SW480 (cell line): ENCODE measurements around the gene CBLL1.

Experiments used
- DNase-seq: peaks from one replicate; pipeline ENCODE4 v3.0.0-alpha.2; 2016; ENCODE audit warnings: low spot score

The CBLL1 gene

GRCh38 chr7:107742678-107743566 is 1.0 kb upstream of the CBLL1 start:
- DNase-seq: peak; percentile 80

DNA sequence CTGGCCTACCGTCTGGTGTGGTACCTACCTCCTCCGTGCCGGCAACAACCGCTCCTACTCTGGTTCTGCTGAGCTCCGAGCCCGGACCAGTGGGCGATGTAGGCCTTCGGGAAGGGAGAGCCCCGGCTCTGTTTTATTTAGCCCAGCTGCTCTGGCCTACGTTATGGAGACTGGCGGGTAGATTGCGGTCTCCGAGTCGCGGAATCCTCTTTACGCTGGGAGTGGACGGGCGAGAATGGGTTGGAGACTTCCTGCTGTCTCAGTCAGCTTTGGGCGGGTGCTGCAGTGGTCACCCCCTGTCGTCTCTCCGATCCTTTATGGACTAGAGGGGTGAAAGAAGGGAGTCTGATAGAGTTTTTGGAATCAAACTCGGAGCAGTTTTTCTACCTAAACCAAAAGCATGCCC is 406 bp downstream of the CBLL1 start:
- DNase-seq: no peak

DNA sequence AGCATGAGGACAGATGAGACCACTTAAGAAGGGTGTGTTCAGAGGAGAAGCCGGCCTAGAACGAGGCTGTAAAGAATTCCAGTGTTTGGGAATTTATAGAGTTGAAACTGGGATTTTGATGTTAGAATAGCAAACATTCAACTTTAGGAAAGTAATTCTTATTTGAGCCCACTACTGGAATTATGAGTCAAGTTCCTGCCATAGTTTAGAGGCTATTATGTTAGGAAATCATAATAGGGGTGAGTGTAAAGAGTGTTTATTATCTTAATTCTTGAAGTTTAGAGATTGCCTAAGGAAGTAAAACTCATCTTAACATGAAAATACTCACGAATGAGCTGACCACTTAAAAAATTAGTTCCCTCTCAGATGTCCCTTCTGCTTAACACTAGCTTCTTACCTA is 2.1 kb downstream of the CBLL1 start:
- no peak for DNase-seq

- DNase-seq: no peak
Observed at GRCh38 chr7:107751113-107751512, 7.2 kb downstream of the CBLL1 start.

GRCh38 chr7:107754642-107755041 is 10.7 kb downstream of the CBLL1 start:
- no peak for DNase-seq

DNA sequence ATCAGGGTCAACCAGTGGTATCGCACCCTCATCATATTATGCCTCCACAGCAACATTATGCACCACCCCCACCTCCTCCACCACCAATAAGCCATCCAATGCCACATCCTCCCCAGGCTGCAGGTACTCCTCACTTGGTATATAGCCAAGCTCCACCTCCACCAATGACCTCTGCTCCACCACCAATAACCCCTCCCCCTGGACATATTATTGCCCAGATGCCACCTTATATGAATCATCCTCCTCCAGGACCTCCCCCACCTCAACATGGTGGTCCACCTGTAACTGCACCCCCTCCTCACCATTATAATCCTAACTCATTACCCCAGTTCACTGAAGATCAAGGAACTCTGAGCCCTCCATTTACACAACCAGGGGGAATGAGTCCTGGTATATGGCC is 14.7 kb downstream of the CBLL1 start:
- no peak for DNase-seq

DNA sequence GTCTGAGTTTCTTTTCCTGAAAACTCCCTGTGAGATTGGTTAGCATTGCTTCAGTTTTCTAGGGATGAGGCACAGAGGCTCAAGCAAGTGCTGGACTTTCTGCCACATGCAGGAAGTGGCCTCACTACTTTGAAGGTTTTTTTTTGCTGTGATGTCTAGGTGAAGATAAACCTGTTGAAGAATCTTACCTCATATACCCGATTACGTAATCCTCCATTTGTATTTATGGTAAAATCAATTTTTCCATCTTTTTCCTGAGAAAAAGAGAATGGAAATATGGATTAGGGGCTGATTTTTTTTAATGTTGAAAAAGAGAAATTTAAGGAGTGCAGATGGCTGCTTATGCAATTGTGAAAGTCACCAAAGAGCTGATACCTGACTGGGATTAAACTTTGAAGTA is 23.4 kb downstream of the CBLL1 start:
- DNase-seq: no peak

DNA sequence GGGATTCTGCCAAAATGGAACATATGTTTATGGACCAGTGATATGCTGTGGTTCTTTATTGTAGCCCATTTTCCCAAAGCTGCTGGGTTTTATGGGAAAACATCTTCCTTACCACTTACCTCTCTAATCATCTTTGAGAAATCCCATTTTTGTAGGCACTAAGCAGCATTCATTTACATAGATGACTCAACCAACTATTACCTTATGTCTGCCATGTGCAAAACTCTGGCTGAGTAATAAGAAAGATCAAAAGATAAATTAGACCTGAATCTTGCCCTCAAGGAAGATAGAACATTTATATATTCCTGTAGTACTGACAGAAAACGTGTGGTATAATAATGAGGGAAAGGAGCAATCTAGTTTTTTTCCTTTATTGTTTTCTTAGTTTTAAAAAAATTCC is 24.3 kb downstream of the CBLL1 start:
- DNase-seq: no peak

- DNase-seq: no peak
Observed at GRCh38 chr7:107773027-107773426, 29.1 kb downstream of the CBLL1 start.

DNA sequence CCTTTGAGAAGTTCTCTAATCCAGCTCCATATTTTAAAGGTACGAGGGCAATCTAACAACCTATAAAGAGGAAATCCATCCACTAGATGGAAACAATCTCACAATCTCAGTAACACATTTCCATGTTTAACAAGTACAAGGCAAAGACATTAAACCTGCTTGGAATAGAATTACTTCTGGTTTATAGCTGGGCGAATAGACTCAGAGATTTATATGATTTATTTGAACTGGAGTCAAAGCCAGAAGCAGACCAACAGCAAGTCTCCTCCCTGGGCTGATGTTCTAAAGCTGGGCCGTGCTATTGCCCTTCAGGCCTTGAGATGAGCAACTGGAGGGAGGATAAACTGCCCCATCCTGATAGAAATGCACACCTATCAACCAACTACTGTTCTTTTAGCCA is 33.8 kb downstream of the CBLL1 start:
- DNase-seq: no peak

DNA sequence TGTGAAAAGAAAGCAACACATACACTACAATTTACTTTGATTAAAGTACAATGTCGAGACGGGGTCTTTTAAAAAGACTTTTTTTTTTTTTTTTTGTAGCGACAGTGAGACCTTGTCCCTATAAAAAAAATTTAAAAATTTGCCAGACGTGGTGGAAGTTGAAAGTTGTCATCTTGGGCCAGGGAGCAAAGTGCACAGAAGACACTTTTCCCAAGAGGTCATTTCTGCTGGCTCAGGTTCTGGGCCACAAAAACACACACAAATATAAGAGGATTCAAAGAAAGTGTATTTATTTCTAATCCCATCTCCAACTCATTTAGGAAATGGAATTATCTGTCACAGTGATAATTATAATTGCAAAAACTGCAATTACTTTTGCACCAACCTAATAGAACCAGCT is 34.3 kb downstream of the CBLL1 start:
- DNase-seq: no peak

- DNase-seq: no peak
Observed at GRCh38 chr7:107779647-107780099, 35.7 kb downstream of the CBLL1 start.

- DNase-seq: no peak
Observed at GRCh38 chr7:107782374-107782773, 38.4 kb downstream of the CBLL1 start.

- DNase-seq: no peak
Observed at GRCh38 chr7:107783648-107784047, 39.7 kb downstream of the CBLL1 start.

DNA sequence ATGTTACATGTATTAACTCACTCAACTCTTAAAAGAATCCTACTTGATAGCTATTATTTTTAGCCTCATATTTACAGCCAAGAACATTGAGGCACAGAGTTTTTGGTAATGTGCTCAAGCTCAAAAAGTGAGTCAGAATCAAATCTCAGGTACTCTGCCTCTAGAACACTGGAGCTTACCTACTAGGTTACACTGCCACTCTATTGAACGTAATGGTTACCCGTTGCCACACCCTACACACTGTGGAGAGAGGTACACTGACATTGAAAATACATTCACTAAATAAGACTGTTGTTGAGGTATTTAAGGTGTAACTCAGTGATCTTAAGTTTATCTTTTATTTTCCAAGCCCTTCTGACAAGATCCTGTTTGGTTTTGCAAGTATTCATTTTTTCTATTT is 41.2 kb downstream of the CBLL1 start:
- no peak for DNase-seq

GRCh38 chr7:107785926-107786325 is 42.0 kb downstream of the CBLL1 start:
- DNase-seq: no peak

DNA sequence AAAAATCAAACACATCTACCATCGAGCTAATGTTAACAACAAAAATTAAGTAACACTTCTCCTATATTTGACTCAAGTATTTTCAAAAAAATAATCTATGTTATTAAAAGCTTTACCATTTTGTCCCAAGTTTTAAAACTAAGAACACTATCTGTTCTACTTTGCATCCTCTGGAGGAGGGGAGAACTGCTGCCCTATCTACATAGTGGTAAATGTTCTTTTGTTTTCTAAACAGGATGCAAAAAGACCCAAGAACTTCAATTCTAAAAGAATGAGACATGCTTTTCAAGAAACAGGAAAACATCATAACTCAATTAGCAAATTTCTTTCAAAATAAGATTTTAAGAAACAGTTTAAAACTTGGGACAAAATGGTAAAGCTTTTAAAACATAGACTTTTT is 44.3 kb downstream of the CBLL1 start:
- DNase-seq: no peak

DNA sequence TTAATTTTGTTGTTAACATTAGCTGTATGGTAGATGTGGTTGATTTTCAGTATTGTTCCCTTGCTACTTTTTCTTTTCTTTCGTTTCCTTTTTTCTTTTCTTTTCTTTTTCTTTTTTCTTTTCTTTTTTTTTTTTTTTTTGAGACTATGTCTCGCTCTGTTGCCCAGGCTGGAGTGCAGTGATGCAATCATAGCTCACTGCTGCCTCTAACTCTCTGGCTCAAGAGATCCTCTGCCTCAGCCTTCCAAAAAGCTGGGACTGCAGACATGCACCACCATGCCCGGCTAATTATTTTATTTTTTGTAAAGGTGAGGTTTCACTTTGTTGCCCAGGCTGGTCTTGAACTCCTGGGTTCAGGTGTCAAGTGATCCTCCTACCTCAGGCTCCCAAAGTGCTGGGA is 44.7 kb downstream of the CBLL1 start:
- no peak for DNase-seq

GRCh38 chr7:107789647-107790046 is 45.7 kb downstream of the CBLL1 start:
- no peak for DNase-seq

- DNase-seq: no peak
Observed at GRCh38 chr7:107792364-107792763, 48.4 kb downstream of the CBLL1 start.

- no peak for DNase-seq
Observed at GRCh38 chr7:107799647-107800264, 55.8 kb downstream of the CBLL1 start.

- no peak for DNase-seq
Observed at GRCh38 chr7:107803009-107803610, 59.2 kb downstream of the CBLL1 start, which contains the start of gene SLC26A3. SLC26A3 (minus strand) TSS chr7:107803223; CDS start chr7:107794509, 8,714 bp downstream.

GRCh38 chr7:107809179-107809578 is 65.2 kb downstream of the CBLL1 start:
- no peak for DNase-seq
